Esophagus muscularis mucosa (tissue), 3 donors: ENCODE results near the gene PBX3.

ENCODE experiments used
- POLR2AphosphoS5 ChIP-seq, 2 donors: sonication (generic); formaldehyde crosslinking; IDR thresholded peaks; one replicate each; pipeline ENCODE4 v1.6.1; 2017; ENCODE audit warnings: antibody characterized with exemption in 2 of 2
- TF ChIP-seq, protein P1 (sequence below), 3 experiments: fragments of 200-600 bp in 2 of 3; fragments of 450-650 bp in 1 of 3; sonication (generic) in 2 of 3; IDR thresholded peaks; one replicate each; pipeline ENCODE4 v1.5.1; 2017 to 2019; ENCODE audit warnings: antibody characterized with exemption in 3 of 3, mild to moderate bottlenecking in 2 of 3, moderate library complexity in 1 of 3

GRCh38 chr9:125985998-125986655 lies 239.0 kb downstream of the PBX3 start:
- no peak for TF ChIP-seq POLR2AphosphoS5 (IDR thresholded peaks at IDR 0.05)
- TF ChIP-seq, protein P1, sequence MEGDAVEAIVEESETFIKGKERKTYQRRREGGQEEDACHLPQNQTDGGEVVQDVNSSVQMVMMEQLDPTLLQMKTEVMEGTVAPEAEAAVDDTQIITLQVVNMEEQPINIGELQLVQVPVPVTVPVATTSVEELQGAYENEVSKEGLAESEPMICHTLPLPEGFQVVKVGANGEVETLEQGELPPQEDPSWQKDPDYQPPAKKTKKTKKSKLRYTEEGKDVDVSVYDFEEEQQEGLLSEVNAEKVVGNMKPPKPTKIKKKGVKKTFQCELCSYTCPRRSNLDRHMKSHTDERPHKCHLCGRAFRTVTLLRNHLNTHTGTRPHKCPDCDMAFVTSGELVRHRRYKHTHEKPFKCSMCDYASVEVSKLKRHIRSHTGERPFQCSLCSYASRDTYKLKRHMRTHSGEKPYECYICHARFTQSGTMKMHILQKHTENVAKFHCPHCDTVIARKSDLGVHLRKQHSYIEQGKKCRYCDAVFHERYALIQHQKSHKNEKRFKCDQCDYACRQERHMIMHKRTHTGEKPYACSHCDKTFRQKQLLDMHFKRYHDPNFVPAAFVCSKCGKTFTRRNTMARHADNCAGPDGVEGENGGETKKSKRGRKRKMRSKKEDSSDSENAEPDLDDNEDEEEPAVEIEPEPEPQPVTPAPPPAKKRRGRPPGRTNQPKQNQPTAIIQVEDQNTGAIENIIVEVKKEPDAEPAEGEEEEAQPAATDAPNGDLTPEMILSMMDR (IDR thresholded peaks at IDR 0.05) = no peak
